ENCODE results near the gene GCSAM. TPM values are rescaled to one million over a fixed set of nuclear protein-coding genes. Genes with fewer than 3 reads are reported as not detected.

The GCSAM gene
- total RNA-seq, 2 donors from 2014 or later = 0.49 TPM; not detected in 1

DNA sequence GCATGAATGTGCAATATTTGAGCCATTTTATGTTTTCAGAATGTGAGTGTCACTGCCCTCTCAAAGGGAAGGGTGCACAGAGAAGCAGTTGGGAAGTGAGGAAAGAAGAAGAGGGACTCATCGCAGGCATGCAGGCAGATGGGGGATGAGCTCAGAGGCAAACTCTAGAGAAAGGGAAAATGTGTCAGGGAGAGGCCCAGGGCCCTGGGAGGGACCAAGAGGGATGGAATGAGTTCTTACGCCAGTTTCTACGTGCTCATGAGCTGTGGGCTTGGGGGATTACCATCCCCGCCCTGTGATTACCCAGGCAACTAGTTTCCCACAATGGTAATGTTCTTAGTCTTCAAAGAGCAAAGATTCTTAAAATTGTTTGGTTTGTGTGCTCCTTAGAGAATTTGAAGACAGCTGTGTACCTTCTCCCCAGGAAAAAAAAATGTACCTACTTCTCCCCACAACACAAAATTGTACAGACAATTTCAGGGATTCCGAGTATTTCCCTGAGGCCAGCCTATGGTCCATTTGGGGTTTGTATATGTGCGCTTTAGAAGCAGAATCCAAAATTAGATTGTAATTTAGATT lies 17.8 kb downstream of the GCSAM start:
- Histone ChIP-seq H3K27ac (no peak overlapping the region), H3K9me3 (no peaks in the 10 kb centered on the region), H3K4me1 (ENCODE audit: control insufficient read depth in 1 of 2, low read depth in 2 of 2) (no peaks in the 10 kb centered on the region), H3K4me3 (no peak overlapping the region), H3K27me3 (replicated peaks; ENCODE audit: insufficient read depth) (no peaks in the 10 kb centered on the region), H3K36me3 (no peaks in the 10 kb centered on the region)
- no peak for TF ChIP-seq CTCF (IDR thresholded peaks at IDR 0.05)
- DNase-seq (ENCODE audit: low spot score) (no peak), ATAC-seq (ENCODE audit: insufficient number of reproducible peaks, low FRiP score, low read depth) (no peak)

- DNase-seq (ENCODE audit: low spot score) (no peak), ATAC-seq (ENCODE audit: insufficient number of reproducible peaks, low FRiP score, low read depth) (no peak)
- Histone ChIP-seq H3K9me3 (no peaks in the 10 kb centered on the region), H3K27me3 (replicated peaks; ENCODE audit: insufficient read depth) (no peaks in the 10 kb centered on the region), H3K27ac (no peak overlapping the region), H3K36me3 (no peaks in the 10 kb centered on the region), H3K4me1 (ENCODE audit: control insufficient read depth in 1 of 2, low read depth in 2 of 2) (no peaks in the 10 kb centered on the region), H3K4me3 (no peak overlapping the region)
- TF ChIP-seq CTCF (IDR thresholded peaks at IDR 0.05) = no peak
These were observed 18.4 kb downstream of the GCSAM start for GRCh38 chr3:112114576-112115160.

DNA sequence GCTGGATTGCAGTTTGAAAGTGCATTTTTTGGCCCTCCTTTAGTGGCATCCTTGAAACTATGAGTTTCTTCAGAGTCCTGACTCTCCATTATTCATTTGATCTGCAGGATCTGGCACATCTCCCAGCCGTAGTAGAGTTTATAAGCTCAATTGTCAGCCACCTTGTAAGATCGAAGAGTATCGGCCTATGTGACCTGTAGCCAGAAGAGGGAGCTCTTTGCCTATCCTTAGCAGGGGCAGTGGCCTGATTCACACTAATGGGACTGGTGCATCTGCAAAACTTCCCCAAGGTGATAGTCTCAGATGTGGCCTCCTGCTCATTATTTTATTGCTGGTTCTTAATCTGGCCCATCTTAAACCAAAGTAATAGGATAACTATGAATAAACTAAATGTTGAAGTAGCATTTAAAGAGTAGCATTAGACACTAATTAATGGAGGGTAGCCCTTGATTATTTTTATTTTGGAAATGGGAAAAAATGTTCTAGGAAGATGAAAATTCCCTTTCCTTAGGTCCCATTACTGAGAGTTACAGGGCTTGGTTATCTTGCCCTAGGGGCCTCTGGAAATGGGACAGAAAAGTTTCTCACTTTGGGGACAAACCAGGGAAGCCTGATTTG lies 21.2 kb downstream of the GCSAM start:
- no peak for ATAC-seq (ENCODE audit: insufficient number of reproducible peaks, low FRiP score, low read depth)
- TF ChIP-seq CTCF (IDR thresholded peaks at IDR 0.05) = no peak
- H3K36me3 ChIP-seq = no peaks in the 10 kb centered on the region

DNA sequence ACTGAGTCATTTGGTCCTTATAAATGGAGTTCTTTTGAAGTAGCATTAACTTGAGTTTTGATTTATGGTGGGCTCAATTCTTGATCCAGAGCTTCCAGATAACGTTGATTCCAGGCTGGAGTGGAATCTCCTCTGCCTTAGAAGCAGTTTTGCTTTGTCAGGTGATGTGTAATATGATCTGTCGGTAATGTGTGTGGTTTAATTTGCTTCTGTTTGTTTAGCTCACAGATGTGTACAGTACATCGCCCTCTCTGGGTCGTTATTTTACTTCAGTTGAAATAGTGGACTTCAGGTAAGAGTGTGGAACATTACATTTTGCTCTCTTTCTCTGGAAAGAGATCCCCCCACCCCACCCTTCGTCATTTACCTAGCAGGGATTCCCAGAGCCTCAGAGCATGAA lies 23.7 kb downstream of the GCSAM start:
- Histone ChIP-seq H3K27ac (no peak overlapping the region), H3K9me3 (no peaks in the 10 kb centered on the region), H3K27me3 (replicated peaks; ENCODE audit: insufficient read depth) (no peaks in the 10 kb centered on the region), H3K4me3 (no peak overlapping the region), H3K36me3 (no peaks in the 10 kb centered on the region), H3K4me1 (ENCODE audit: control insufficient read depth in 1 of 2, low read depth in 2 of 2) (no peaks in the 10 kb centered on the region)
- DNase-seq (ENCODE audit: low spot score) (no peak), ATAC-seq (ENCODE audit: insufficient number of reproducible peaks, low FRiP score, low read depth) (no peak)
- TF ChIP-seq CTCF (IDR thresholded peaks at IDR 0.05) = no peak

More for the DNA sequence above, 21.2 kb downstream of the GCSAM start:
- Histone ChIP-seq H3K4me3 (no peak overlapping the region), H3K27me3 (replicated peaks; ENCODE audit: insufficient read depth) (no peaks in the 10 kb centered on the region), H3K27ac (no peak overlapping the region), H3K4me1 (ENCODE audit: control insufficient read depth in 1 of 2, low read depth in 2 of 2) (no peaks in the 10 kb centered on the region), H3K9me3 (no peaks in the 10 kb centered on the region)
- no peak for DNase-seq (ENCODE audit: low spot score)

GRCh38 chr3:112104774-112105173 lies 28.3 kb downstream of the GCSAM start:
- no peaks in the 10 kb centered on the region for H3K9me3 ChIP-seq
- H3K4me1 ChIP-seq (ENCODE audit: control insufficient read depth in 1 of 2, low read depth in 2 of 2) = no peaks in the 10 kb centered on the region
- H3K27ac ChIP-seq = no peak overlapping the region
- DNase-seq (ENCODE audit: low spot score) = no peak
- no peak overlapping the region for H3K4me3 ChIP-seq
- no peak for TF ChIP-seq CTCF (IDR thresholded peaks at IDR 0.05)
- H3K27me3 ChIP-seq (replicated peaks; ENCODE audit: insufficient read depth) = no peaks in the 10 kb centered on the region
- ATAC-seq (ENCODE audit: insufficient number of reproducible peaks, low FRiP score, low read depth) = no peak
- no peaks in the 10 kb centered on the region for H3K36me3 ChIP-seq

Data from thoracic aorta (tissue), 2 donors.